HuH-7 (cell line): ENCODE data around the gene SUSD1.

Source experiments
- DNase-seq: peaks from one replicate; pipeline ENCODE4 v3.0.0; 2011; ENCODE audit warnings: low spot score

The SUSD1 gene

GRCh38 chr9:112065806-112066606 is 109.1 kb downstream of the SUSD1 start:
- no peak for DNase-seq

DNA sequence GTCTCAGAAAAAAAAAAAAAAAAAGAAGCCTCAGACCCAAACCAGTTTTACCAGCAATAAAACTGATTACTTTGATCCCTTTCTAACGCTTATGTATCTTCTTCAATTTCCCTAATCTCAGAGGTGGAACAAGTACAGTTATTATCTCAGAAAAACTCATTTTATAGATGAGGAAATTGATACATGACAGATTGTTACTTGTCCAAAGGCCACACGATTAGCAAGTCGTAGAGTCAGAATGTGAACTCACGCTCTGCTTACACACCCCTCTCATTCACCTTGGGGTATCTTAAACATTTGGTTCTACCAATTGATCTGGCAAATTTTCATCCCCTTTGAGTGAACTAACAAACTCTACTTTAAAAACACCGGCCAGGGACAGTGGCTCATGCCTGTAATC is 110.2 kb downstream of the SUSD1 start:
- DNase-seq, result no peak

DNA sequence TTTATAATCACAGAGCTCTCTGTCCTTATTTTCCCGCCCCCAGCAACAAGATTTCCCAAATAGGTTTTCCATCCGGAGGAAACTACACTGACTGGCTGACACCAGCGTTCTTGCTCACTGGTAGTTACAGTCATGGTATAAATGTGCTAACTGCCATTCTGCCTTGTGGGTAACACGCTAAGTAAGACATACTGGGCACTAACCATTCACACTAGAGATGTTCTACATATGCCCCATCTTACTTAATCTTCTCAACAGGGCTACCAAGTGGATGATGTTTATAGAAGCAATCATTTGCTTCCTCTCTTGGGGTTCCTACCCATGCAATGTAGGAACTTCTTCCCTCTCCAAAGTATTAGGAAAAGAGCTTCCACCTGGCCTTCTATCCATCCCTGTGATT is 111.5 kb downstream of the SUSD1 start:
- no peak for DNase-seq

GRCh38 chr9:112063151-112063550 is 111.9 kb downstream of the SUSD1 start:
- DNase-seq, result no peak

DNA sequence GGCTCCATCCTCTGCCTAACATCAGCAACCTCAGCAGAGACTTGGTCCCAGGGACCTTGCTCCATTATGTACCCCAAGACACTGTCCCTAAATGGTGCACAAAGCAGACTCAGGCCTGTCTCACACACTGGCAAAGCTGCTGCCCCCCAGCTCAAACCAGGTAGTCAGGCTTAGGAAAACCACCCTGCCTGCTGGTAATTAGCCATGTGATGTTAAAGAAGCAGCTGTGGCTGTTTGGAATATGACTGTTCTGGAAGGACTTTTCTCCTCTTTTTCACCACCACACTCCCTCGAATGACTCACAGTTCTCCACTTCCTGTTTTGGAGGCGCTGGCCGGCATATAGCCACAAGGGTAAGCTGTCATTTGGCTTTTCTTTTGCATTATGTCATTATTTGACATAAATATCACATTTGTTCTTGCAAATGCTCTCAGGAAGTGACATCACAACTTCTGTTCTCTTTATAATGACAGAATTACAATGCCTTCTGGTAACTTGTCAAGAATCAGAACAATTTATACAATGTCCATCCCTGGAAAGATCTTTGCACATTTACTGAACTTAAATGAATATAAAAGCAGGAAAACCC is 113.9 kb downstream of the SUSD1 start:
- no peak for DNase-seq

- DNase-seq, result no peak
Measured at GRCh38 chr9:112059966-112060320, 115.2 kb downstream of the SUSD1 start.

- no peak for DNase-seq
Measured at GRCh38 chr9:112059145-112059965, 115.7 kb downstream of the SUSD1 start.

- DNase-seq, result no peak
Measured at GRCh38 chr9:112056996-112057395, 118.1 kb downstream of the SUSD1 start.

- no peak for DNase-seq
Measured at GRCh38 chr9:112054916-112055315, 120.2 kb downstream of the SUSD1 start.

GRCh38 chr9:112051812-112052211 is 123.3 kb downstream of the SUSD1 start:
- no peak for DNase-seq

- peak; percentile 44 for DNase-seq
Measured at GRCh38 chr9:112050544-112051475, 124.3 kb downstream of the SUSD1 start.

DNA sequence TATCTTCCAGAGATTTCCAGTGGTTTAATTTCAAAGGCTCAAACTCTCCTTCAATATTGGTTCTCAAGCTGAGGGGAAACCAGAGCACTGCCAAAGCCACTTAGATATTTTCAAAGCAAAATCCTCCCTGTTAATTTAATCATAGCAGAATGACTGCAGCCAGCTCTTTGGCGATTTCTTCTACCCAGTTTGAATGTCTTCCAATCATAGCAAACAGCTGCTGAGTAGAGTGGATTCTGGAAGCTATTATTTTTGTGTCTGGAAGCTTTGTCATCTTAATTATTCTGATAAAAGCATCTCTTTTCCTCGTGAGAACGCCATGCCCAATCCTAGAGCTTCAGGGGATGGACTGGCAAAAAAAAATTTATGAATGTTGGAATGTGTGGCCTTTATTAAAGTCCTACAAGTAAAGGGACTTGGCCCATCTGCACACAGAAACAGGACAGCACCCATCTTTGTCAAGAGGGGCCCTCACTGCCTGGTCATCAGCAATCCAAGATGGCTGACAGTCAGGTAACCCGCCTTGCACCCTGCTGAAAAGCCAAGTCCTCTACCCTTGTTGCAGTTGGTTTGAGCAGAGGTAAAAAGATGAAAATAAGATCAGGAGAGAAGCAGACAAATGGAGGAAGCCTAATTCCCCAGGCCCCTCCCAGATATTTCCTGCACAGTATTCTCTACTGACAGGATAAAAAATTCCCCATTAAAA is 125.1 kb downstream of the SUSD1 start:
- no peak for DNase-seq

DNA sequence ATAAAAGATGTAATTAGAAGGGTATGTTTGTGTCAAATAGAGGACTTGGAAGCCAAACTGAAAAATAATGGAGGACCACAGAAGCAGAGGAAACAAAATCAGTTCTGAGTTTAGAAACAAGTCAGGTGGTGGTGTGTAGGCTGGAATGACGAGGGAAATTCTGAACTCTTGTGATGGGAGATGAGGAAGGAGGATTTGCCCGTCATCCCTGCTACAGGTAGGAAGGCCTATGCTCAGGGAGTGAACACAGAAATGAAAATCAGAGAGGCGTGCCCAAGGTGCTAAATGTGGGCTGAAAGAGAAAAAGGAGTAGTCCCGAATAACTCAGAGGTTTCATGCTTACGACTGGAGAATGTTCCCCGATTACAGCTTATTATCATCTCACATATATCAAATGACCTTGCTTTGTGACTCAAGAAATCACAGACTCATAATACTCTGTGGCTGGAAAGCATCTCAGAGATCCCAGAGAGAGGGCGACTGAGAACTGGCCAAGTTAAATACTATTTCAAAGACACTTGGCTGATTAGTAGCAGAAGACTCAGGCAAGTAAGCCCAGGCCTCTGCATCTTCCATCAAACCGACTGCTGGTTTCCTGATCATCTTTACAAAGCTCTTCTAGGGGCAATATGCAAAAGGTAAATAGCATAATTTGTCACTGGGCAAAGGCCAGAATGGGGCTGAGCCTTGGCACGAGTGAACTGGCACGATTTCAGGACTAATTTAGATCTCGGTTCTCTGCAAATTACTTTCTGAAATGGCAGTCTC is 126.0 kb downstream of the SUSD1 start:
- DNase-seq, result no peak

- no peak for DNase-seq
Measured at GRCh38 chr9:112047538-112048066, 127.5 kb downstream of the SUSD1 start.

DNA sequence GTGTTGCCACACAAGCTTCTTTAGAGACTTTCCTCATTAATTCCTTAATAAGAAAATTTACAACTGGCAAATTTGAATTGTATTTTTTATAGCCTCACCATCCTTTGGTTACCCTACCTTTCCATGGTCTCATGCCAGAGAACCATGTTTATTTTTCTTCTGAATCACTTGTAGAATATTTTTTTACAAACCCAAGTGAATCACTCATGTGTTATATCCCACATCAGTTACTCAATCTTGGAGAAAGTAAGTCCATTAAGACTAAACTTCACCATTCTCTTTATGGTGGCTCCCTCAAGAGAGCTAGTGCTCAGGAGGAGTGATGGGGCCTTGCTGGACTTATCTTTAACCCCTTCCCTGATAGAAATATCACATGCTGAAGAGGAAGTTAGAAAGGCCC is 128.9 kb downstream of the SUSD1 start:
- no peak for DNase-seq

DNA sequence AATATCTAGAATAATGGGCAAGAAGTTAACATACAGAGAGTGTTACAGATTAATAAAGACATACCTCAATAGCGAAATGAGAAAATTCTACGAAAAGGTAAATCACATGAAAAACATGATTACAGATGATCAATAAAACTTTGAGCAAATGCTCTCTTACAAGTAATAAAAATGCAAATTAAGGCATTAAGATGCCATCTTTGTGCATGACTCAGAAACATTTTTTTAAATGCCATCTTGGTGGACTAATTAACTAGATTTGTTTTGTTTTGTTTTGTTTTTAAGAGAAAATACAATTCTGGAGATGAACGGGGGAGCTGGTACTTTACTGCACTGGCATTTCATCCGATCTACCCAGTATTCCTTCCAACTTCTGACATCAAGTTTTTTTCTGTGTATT is 130.2 kb downstream of the SUSD1 start:
- no peak for DNase-seq

- no peak for DNase-seq
Measured at GRCh38 chr9:112044186-112044585, 130.9 kb downstream of the SUSD1 start.

GRCh38 chr9:112043423-112043822 is 131.7 kb downstream of the SUSD1 start:
- no peak for DNase-seq

DNA sequence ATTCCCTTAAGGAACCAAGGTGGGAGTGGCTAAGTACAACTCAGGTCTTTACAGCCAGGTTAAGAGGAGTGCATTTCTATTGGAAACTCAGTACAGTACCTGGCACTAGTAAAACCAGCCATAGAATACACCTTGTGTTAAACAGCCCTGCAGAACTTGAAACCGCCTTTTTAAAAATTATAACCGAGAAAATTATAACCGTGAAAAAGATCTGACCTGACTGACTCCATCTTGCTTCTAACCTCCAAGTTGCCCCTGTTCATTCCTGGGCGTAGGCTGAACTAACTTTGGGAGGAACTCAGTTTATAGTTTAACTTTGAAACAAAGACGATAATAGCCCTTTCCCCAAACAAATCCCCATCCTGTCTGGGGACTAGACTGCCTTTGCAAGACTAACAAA is 132.3 kb downstream of the SUSD1 start:
- no peak for DNase-seq

GRCh38 chr9:112042244-112042638 is 132.9 kb downstream of the SUSD1 start:
- DNase-seq, result no peak
